Large intestine (tissue), 3 donors: Measurements from ENCODE around the gene ALX4. TPM values are rescaled to one million over a fixed set of nuclear protein-coding genes. Genes with fewer than 3 reads are reported as not detected.
A peak's percentile ranks its signal among the peaks of the same experiment; 100 is the strongest.

Source experiments
- DNase-seq, 2 donors: peaks; one replicate each; pipeline versions ENCODE4 v3.0.0 to v3.0.0-alpha.2; 2013
- H3K27ac ChIP-seq: one replicate; pipeline ENCODE4 v1.5.1; 2013; ENCODE audit warnings: low read length
- H3K27me3 ChIP-seq: 2 replicates; pipeline ENCODE4 v1.6.1; 2013; ENCODE audit warnings: low read length; ENCODE audit not compliant: control insufficient read depth, insufficient read depth
- H3K36me3 ChIP-seq: 2 replicates; pipeline ENCODE4 v1.6.1; 2013; ENCODE audit warnings: low read length; ENCODE audit not compliant: control insufficient read depth, insufficient read depth
- H3K4me1 ChIP-seq: one replicate; pipeline ENCODE4 v1.6.1; 2013; ENCODE audit warnings: low read length; ENCODE audit not compliant: control insufficient read depth, insufficient read depth
- H3K4me3 ChIP-seq: one replicate; pipeline ENCODE4 v1.5.1; 2013; ENCODE audit warnings: low read length
- H3K9me3 ChIP-seq: one replicate; pipeline ENCODE4 v1.6.1; 2013; ENCODE audit warnings: mild to moderate bottlenecking, low read depth, low read length, moderate library complexity; ENCODE audit not compliant: control insufficient read depth
- WGBS: methylation state at CpG from one replicate; pipeline ENCODE4 v1.1.5; 2013; ENCODE audit warnings: low lambda C conversion rate; ENCODE audit not compliant: insufficient coverage; 5-methylcytosine and 5-hydroxymethylcytosine counted together
- polyA plus RNA-seq: library from polyadenylated mRNA; unstranded; fragments of 120-200 nt; gene quantifications from one replicate; pipeline ENCODE4 v1.2.1, GENCODE V29; 2013

The ALX4 gene
- polyA plus RNA-seq, 1 donor: 0.13 TPM

GRCh38 chr11:44277196-44278090, 32.5 kb downstream of the ALX4 start:
- no peak overlapping the region for H3K27ac ChIP-seq
- no peak for DNase-seq
- no CpG with 5 or more reads among the region's 18 CpGs for WGBS
- H3K36me3 ChIP-seq: no peaks in the 10 kb centered on the region
- no peaks in the 10 kb centered on the region for H3K4me1 ChIP-seq
- no peak overlapping the region for H3K4me3 ChIP-seq
- peaks cover 5% of the 10 kb centered on the region for H3K27me3 ChIP-seq
- H3K9me3 ChIP-seq: peaks cover 3% of the 10 kb centered on the region

- no peak for DNase-seq
- WGBS: no CpG with 5 or more reads among the region's 7 CpGs
- H3K36me3 ChIP-seq: no peaks in the 10 kb centered on the region
- H3K27me3 ChIP-seq: peaks cover 5% of the 10 kb centered on the region
- H3K4me1 ChIP-seq: no peaks in the 10 kb centered on the region
- no peak overlapping the region for H3K4me3 ChIP-seq
- H3K9me3 ChIP-seq: peaks cover 3% of the 10 kb centered on the region
- no peak overlapping the region for H3K27ac ChIP-seq
Measured at GRCh38 chr11:44275961-44276550, 33.9 kb downstream of the ALX4 start.

- H3K27me3 ChIP-seq: peaks cover under 1% of the 10 kb centered on the region
- no peak overlapping the region for H3K27ac ChIP-seq
- no peaks in the 10 kb centered on the region for H3K4me1 ChIP-seq
- no peak for DNase-seq
- H3K4me3 ChIP-seq: no peak overlapping the region
- no peaks in the 10 kb centered on the region for H3K36me3 ChIP-seq
- no CpG with 5 or more reads among the region's 10 CpGs for WGBS
- peaks cover 3% of the 10 kb centered on the region for H3K9me3 ChIP-seq
Measured at GRCh38 chr11:44275241-44275640, 34.7 kb downstream of the ALX4 start.

- no CpG with 5 or more reads among the region's 1 CpG for WGBS
- no peaks in the 10 kb centered on the region for H3K27me3 ChIP-seq
Measured at GRCh38 chr11:44274404-44274803, 35.5 kb downstream of the ALX4 start.

GRCh38 chr11:44271286-44271685, 38.7 kb downstream of the ALX4 start:
- no peaks in the 10 kb centered on the region for H3K4me1 ChIP-seq
- WGBS: no CpG with 5 or more reads among the region's 6 CpGs
- DNase-seq: no peak
- no peak overlapping the region for H3K4me3 ChIP-seq
- no peaks in the 10 kb centered on the region for H3K36me3 ChIP-seq
- no peak overlapping the region for H3K27ac ChIP-seq
- peaks cover 3% of the 10 kb centered on the region for H3K9me3 ChIP-seq
- H3K27me3 ChIP-seq: no peaks in the 10 kb centered on the region

More at GRCh38 chr11:44274404-44274803, 35.5 kb downstream of the ALX4 start:
- no peak overlapping the region for H3K27ac ChIP-seq
- DNase-seq: no peak
- peaks cover 3% of the 10 kb centered on the region for H3K9me3 ChIP-seq
- H3K4me3 ChIP-seq: no peak overlapping the region
- H3K4me1 ChIP-seq: no peaks in the 10 kb centered on the region
- no peaks in the 10 kb centered on the region for H3K36me3 ChIP-seq

- Histone ChIP-seq H3K36me3 (no peaks in the 10 kb centered on the region), H3K27me3 (no peaks in the 10 kb centered on the region), H3K4me3 (no peak overlapping the region), H3K9me3 (peaks cover 3% of the 10 kb centered on the region), H3K27ac (no peak overlapping the region), H3K4me1 (no peaks in the 10 kb centered on the region)
- DNase-seq: no peak
- no CpG with 5 or more reads among the region's 20 CpGs for WGBS
Measured at GRCh38 chr11:44270403-44271273, 39.3 kb downstream of the ALX4 start.

GRCh38 chr11:44269369-44270351, 40.3 kb downstream of the ALX4 start:
- H3K27ac ChIP-seq: no peak overlapping the region
- H3K4me1 ChIP-seq: no peaks in the 10 kb centered on the region
- H3K4me3 ChIP-seq: no peak overlapping the region
- H3K9me3 ChIP-seq: no peaks in the 10 kb centered on the region
- no peaks in the 10 kb centered on the region for H3K27me3 ChIP-seq
- H3K36me3 ChIP-seq: no peaks in the 10 kb centered on the region
- WGBS: 80% methylated on average over 1 of the region's 17 CpGs
- peak in 1 of 2 donors; percentile 11 for DNase-seq

- Histone ChIP-seq H3K27ac (no peak overlapping the region), H3K27me3 (no peaks in the 10 kb centered on the region), H3K9me3 (no peaks in the 10 kb centered on the region), H3K4me3 (no peak overlapping the region), H3K36me3 (no peaks in the 10 kb centered on the region), H3K4me1 (no peaks in the 10 kb centered on the region)
- WGBS: no CpG with 5 or more reads among the region's 5 CpGs
- no peak for DNase-seq
Measured at GRCh38 chr11:44268614-44269080, 41.3 kb downstream of the ALX4 start.

- DNase-seq: no peak
- no peak overlapping the region for H3K4me3 ChIP-seq
- no peak overlapping the region for H3K27ac ChIP-seq
- H3K9me3 ChIP-seq: no peaks in the 10 kb centered on the region
- H3K4me1 ChIP-seq: no peaks in the 10 kb centered on the region
- H3K27me3 ChIP-seq: no peaks in the 10 kb centered on the region
- WGBS: 100% methylated on average over 1 of the region's 8 CpGs
- no peaks in the 10 kb centered on the region for H3K36me3 ChIP-seq
Measured at GRCh38 chr11:44267750-44268613, 42.0 kb downstream of the ALX4 start.
